Hematopoietic multipotent progenitor cell (in vitro differentiated cells): Measurements from ENCODE around the gene KLHL26. TPM values are rescaled to one million over a fixed set of nuclear protein-coding genes. Genes with fewer than 3 reads are reported as not detected.

Source experiments
- DNase-seq, 3 donors: peaks; one replicate each; pipeline ENCODE4 v3.0.0-alpha.2; 2011 to 2015; ENCODE audit warnings: low read depth in 2 of 3, low spot score in 2 of 3
- small RNA-seq: library from RNA; depleted of rRNA; stranded (forward); fragments of <200 nt; gene quantifications from one replicate; pipeline ENCODE3, GENCODE V24; 2012
- total RNA-seq: library from RNA; depleted of rRNA; stranded (reverse); fragments of >200 nt; gene quantifications from one replicate; pipeline ENCODE4 v1.2.3, GENCODE V29; 2012

KLHL26 gene
- total RNA-seq, 1 donor = 11.0 TPM

DNA sequence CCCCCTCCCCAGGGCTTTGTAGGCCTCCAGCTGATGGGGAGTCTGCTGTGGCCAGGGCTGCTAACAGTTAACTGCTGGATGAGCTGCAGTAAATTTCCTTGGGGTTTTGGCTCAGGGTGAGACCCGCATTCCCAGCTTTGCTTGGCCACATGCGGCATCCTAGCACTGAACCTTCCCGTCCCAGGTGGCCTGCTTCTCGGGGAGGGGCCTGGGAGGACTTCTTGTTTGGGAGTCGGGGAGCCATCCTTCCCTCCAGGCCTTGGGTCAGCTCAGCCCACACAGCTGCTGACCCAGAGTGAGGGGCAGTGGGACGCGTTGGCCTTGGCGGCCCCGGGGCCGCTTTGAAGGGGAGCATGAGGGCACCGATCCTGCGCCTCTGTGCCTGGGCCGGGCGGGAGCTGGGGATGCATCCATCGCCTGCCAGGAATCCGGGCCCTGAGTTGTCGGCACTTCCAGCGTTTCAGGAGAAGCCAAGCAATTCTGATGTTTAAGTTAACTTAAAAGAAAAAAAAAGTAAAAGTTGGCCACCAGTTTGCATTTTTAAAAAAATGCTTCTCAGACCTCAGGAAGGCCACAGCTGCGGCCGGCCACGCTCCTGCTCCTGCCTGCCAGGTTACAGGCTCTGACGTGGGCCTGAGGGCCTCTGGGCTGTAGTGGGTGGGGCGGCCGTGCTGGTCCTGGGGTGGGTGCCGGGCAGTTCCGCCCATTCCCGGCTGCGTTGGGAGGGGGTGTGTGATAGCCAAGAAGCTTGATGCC, 74.3 kb downstream of the KLHL26 start:
- no peak for DNase-seq

GRCh38 chr19:18711893-18712292, 75.1 kb downstream of the KLHL26 start:
- no peak for DNase-seq

DNA sequence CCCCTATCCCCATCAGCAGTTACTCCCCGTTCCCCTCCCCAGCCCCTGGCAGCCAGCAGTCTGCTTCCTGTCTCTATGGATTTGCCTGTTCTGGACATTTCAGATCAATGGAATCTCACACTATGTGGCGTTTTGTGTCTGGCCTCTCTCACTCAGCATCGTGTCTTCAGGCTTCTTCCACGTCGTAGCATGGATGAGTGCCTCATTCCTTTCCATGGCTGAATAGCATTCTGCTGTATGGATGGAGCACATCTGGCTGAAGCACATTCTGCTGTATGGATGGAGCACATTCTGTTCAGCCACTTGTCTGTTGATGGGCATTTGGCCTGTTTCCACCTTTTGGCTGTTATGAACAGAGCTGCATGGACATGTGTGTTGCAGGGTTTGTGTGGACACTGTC, 76.2 kb downstream of the KLHL26 start:
- DNase-seq = no peak

DNA sequence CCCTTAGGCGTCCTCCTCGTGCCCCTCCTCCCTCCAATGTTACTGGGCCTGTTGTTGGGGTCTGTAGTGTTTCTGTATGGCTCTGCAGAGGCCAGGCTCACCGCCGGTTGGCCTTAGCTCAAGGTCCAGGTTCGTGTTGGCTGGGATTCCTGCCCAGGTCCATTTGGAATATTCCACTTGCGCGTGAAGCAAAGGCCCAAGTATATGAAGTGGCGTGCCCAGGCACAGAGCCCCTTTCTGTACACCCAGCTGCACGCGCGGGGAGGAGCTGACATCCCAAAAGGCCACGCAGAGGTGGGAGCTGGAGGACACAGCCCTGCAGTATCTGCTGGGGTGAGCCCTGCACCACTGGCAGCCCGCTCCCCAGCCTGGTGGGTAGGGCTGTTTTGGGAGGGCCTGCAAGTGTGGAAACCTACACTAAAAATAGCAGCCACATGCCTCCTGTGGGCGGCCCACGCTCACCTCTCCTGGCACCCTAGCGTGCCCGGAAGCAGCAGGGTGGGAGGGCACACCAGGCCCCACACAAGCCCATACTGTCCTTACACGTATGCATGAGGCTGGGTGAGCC, 76.8 kb downstream of the KLHL26 start:
- no peak for DNase-seq

DNA sequence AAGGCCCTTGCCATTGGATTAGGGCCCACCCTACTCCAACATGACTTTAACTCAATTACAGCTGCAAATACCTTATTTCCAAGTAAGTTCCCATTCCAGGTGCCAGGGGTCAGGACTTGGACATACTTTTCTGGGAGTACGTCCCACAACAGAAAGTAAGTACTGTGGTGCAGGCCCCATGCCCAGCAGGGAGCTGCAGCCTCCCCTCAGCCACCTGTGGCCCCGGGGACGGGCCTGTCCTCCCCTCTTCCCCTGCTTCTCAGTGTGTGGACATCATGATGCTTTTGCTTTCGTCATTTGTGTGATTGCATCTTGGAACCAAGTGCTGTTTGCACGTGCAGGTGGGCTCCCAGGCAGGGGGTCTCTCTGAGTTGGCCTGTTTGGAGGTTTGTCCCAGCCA, 78.6 kb downstream of the KLHL26 start:
- DNase-seq = no peak

DNA sequence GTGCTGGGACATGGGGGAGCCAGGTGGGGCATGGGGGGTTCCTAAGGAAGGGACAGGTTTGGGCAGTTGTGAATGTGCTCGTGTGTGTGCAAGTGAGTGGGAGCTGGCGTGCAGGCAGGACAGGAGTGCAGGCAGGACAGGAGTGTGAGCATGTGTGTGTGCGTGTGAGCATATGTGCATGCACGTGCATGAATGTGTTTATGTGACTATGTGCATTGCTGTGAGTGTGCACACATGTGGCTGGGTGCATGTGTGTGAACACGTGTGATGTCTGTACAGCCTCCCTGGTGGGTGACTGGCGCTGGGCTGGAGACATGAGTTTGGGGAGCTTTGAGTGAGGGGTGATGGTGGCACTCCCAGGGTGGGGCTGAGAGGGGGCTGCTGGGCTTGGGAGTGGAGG, 80.0 kb downstream of the KLHL26 start:
- DNase-seq = no peak

DNA sequence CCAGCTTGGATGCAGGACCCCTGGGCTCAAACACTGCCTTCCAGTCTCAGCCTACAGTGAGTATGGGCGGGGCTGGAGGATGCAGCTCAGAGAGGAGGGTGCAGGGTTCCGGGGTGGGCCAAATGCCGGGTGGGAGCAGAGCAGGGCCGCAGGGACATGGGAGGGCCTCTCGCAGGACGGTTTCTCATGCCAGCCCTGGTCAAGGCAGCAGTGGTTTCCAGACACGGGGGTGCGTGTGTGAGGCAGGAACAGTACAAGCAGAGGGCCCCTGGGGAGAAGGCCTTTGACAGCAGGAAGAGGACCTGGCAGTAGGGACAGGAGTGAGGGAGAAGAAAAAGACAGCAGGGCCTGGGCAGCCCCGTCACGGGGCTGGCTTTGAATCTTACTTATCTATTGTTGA, 80.8 kb downstream of the KLHL26 start:
- no peak for DNase-seq

GRCh38 chr19:18718015-18718526, 81.2 kb downstream of the KLHL26 start:
- no peak for DNase-seq

DNA sequence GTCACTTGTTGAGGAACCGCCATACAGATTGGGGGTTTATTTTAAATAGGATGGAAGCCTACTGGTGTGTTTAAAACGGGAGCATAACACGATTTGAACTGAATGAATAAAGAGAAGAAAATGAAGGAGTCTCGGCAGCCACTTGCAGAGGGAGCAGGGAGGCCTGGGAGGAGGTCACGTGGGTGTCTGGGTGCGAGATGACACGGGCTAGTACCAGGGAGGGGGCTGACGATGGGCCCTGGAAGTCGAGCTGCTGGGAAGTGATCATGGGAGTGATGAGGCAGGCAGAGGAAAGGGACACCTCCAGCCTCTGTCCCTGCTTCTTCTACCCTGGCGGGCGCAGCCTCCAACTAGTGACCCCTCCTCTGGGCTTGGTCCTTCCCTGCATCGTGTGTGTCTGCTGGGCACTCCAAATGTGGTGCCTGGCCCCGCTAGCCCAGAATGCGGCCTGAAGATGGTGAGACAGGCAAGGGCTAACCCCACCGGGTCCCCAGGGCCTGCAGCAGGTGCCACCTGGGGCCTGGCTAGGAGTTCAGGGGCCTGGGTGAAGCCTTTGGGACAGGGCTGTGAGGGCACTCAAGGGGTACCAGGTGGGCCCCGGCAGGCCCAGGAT, 82.1 kb downstream of the KLHL26 start:
- no peak for DNase-seq

DNA sequence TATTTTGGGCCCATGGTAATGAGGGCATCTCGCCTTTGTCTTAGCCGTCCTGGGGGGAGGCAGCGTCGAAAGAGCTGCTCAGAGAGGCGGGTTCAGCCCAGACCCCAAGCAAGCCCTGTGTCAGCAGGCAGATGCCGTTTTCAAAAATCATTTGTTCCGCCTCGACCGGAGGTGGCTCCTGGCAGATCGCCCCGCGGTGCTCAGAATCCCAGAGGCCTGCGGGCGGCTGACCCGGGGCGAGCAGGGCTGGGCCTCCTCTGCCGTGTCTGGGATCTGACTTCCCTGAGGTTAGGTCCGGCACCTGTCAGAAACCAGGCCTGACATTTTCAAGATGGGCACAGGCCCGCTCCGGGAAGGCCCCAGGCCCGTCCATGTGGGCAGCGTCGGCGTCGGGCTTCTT, 82.7 kb downstream of the KLHL26 start:
- no peak for DNase-seq

Small RNAs within 50 kb of the gene (small RNA-seq; reads per million reads assigned to genes)
- not detected for gene RN7SL155P

Other genes starting within 250 kb of the KLHL26 start
- 5.4 TPM for gene LRRC25, start 239.4 kb upstream of the KLHL26 start, total RNA-seq
- 82.1 TPM for gene SSBP4, start 217.6 kb upstream of the KLHL26 start, total RNA-seq
- 109 TPM for gene ISYNA1, start 198.9 kb upstream of the KLHL26 start, total RNA-seq
- gene ELL, start 115.0 kb upstream of the KLHL26 start, total RNA-seq = 28.8 TPM
- 259 TPM for gene FKBP8, start 93.5 kb upstream of the KLHL26 start, total RNA-seq
- 102 TPM for gene KXD1, start 79.2 kb upstream of the KLHL26 start, total RNA-seq
- 1,539 TPM for gene UBA52, start 65.2 kb upstream of the KLHL26 start, total RNA-seq
- gene REX1BD, start 48.2 kb upstream of the KLHL26 start, total RNA-seq = 65.4 TPM
- gene CRLF1, start 30.2 kb upstream of the KLHL26 start, total RNA-seq = not detected
- not detected for gene TMEM59L, start 24.2 kb upstream of the KLHL26 start, total RNA-seq
- gene CRTC1, start 46.7 kb downstream of the KLHL26 start, total RNA-seq = 6.7 TPM
- gene COMP, start 154.3 kb downstream of the KLHL26 start, total RNA-seq = under 0.01 TPM
- 104 TPM for gene UPF1, start 194.9 kb downstream of the KLHL26 start, total RNA-seq